Uterus (tissue), 4 donors: ENCODE results near the gene SLC25A47. TPM values are rescaled to one million over a fixed set of nuclear protein-coding genes. Genes with fewer than 3 reads are reported as not detected.

Experiments used
- DNase-seq, 2 donors: peaks; one replicate each; pipeline ENCODE4 v3.0.0-alpha.2; 2019 to 2020
- H3K27ac ChIP-seq, 2 donors: fragments of 200-600 bp; sonication (generic); 1 replicate in 1 of 2; 2 replicates in 1 of 2; pipeline ENCODE4 v1.5.1; 2016 to 2018
- H3K27me3 ChIP-seq, 2 donors: fragments of 200-600 bp; sonication (generic); one replicate each; pipeline ENCODE4 v1.5.1; 2018 to 2019; ENCODE audit warnings: control low read depth in 1 of 2
- H3K36me3 ChIP-seq, 2 donors: fragments of 200-600 bp; sonication (generic); one replicate each; pipeline ENCODE4 v1.5.1; 2019; ENCODE audit warnings: control low read depth in 1 of 2
- H3K4me1 ChIP-seq, 2 donors: fragments of 200-600 bp; sonication (generic); one replicate each; pipeline ENCODE4 v1.5.1; 2018 to 2019; ENCODE audit warnings: control low read depth in 1 of 2
- H3K4me3 ChIP-seq, 2 donors: fragments of 200-600 bp; sonication (generic); 1 replicate in 1 of 2; 2 replicates in 1 of 2; pipeline ENCODE4 v1.5.1; 2018 to 2019; ENCODE audit warnings: mild to moderate bottlenecking in 1 of 2
- H3K9me3 ChIP-seq, 2 donors: fragments of 200-600 bp; sonication (generic); one replicate each; pipeline ENCODE4 v1.5.1; 2019; ENCODE audit warnings: control low read depth in 1 of 2
- CTCF ChIP-seq, 4 experiments: fragments of 200-600 bp in 2 of 4; fragments of 450-650 bp in 2 of 4; sonication (generic) in 2 of 4; IDR thresholded peaks; one replicate each; pipeline ENCODE4 v1.5.1; 2016 to 2019; ENCODE audit warnings: antibody characterized with exemption in 4 of 4, mild to moderate bottlenecking in 2 of 4, moderate library complexity in 1 of 4
- POLR2A ChIP-seq, 2 donors: fragments of 450-650 bp; IDR thresholded peaks; one replicate each; pipeline ENCODE4 v1.6.1; 2016; ENCODE audit warnings: antibody characterized with exemption in 2 of 2, mild to moderate bottlenecking in 1 of 2, moderate library complexity in 1 of 2
- intact Hi-C: fragments of 100-400 bp; cut with DNase I; formaldehyde crosslinking; loops from one replicate; pipeline ENCODE4 v1.15.1; 2023; ENCODE audit warnings: low total_unique reads
- total RNA-seq, 4 donors: library from RNA; depleted of rRNA in 3 of 4; stranded (reverse); fragments of >200 nt in 3 of 4; gene quantifications; one replicate each; pipeline versions ENCODE4 v1.1.0 to v1.2.4, GENCODE V29; 2014 to 2023
- donor health status: DM: yes; HTN: yes; CAD: no.

Gene SLC25A47
- total RNA-seq, 4 donors from 2014 or later, result not detected

GRCh38 chr14:100303925-100304324 is 19.2 kb upstream of the SLC25A47 start:
- H3K4me3 ChIP-seq, result no peak overlapping the region
- intact Hi-C loops, result no loop called here
- H3K27ac ChIP-seq, result no peak overlapping the region
- no peak for DNase-seq
- H3K4me1 ChIP-seq, result peaks cover 0 to 24% of the 10 kb centered on the region in 2 donors
- TF ChIP-seq POLR2A (IDR thresholded peaks at IDR 0.05) (no peak), CTCF (IDR thresholded peaks at IDR 0.05) (no peak)
- no peaks in the 10 kb centered on the region for H3K36me3 ChIP-seq
- H3K9me3 ChIP-seq, result no peaks in the 10 kb centered on the region
- H3K27me3 ChIP-seq, result no peaks in the 10 kb centered on the region

GRCh38 chr14:100304825-100305323 is 18.3 kb upstream of the SLC25A47 start:
- TF ChIP-seq CTCF (IDR thresholded peaks at IDR 0.05), result no peak
- TF ChIP-seq POLR2A (IDR thresholded peaks at IDR 0.05), result peak; percentile 10 to 39
- peaks cover 0 to 24% of the 10 kb centered on the region in 2 donors for H3K4me1 ChIP-seq
- H3K27ac ChIP-seq, result peak overlapping the region; percentile 79 to 80
- H3K27me3 ChIP-seq, result no peaks in the 10 kb centered on the region
- H3K9me3 ChIP-seq, result no peaks in the 10 kb centered on the region
- peak overlapping the region; percentile 69 to 75 for H3K4me3 ChIP-seq
- intact Hi-C loops, result no loop called here
- DNase-seq, result peak; percentile 58 to 62
- H3K36me3 ChIP-seq, result no peaks in the 10 kb centered on the region

GRCh38 chr14:100305324-100306100 is 17.6 kb upstream of the SLC25A47 start:
- Histone ChIP-seq H3K9me3 (no peaks in the 10 kb centered on the region), H3K27ac (peak overlapping the region; percentile 79 to 80), H3K4me3 (peak overlapping the region; percentile 69 to 75), H3K36me3 (no peaks in the 10 kb centered on the region), H3K4me1 (peaks cover 0 to 24% of the 10 kb centered on the region in 2 donors), H3K27me3 (no peaks in the 10 kb centered on the region)
- intact Hi-C loops, result no loop called here
- peak; percentile 45 to 57 for DNase-seq
- no peak for TF ChIP-seq CTCF (IDR thresholded peaks at IDR 0.05)
- TF ChIP-seq POLR2A (IDR thresholded peaks at IDR 0.05), result no peak

DNA sequence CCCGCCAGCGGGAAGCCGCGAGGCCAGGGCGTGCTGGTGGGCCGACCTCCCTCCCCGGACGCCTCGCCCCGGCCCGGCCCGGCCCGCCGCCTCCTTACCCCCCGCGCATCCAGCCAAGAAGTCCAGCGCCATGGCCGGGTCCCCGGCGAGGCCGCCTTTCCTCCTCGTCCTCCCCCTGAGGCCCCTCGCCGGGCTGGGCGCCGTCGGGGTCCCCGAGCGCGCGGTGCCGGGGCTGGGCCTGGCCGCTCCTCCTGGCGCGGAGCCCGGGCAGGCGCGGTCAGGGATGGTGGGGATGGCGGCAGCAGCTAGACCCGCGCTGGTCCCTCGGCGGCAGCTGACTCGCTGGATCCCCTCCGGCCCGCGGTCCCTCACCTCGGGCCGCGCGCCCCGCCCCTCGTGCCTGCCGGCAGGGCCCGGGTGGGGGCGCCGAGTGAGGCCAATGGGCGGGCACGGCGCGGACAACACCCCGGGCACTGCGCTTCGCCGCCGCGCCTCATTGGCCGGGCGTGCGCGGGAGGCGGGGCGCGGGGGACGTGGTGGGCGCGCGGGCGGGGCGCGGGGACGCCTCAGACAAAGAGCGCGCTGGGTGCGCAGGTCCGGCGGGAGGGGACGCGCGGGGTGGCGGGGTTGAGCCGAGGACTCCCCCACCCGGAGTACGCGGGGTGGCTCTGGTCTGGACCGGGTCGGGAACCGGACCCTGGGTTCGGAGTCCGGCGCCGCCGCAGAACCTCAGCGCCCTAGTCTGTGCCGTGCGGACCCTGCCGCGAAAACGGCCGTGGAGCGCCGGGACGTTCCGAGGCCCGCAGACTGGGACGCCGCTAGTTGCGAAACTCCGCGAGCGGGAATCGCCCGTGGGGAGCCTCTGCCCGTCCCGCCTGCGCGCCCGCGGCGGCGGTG is 16.8 kb upstream of the SLC25A47 start, which contains the start of gene SLC25A29:
Gene SLC25A29 (minus strand): TSS at position 344 of the 897 bp plus-strand sequence. CDS start 212 bp downstream, at position 132.
- no peaks in the 10 kb centered on the region for H3K36me3 ChIP-seq
- peak within 1 kb of the TSS; percentile 79 to 90 for H3K27ac ChIP-seq
- H3K27me3 ChIP-seq, result no peaks in the 10 kb centered on the region
- H3K9me3 ChIP-seq, result no peaks in the 10 kb centered on the region
- H3K4me3 ChIP-seq, result peak within 1 kb of the TSS; percentile 69 to 75
- TF ChIP-seq POLR2A (IDR thresholded peaks at IDR 0.05), result peak; percentile 90 to 91
- peak in 1 of 4 experiments; percentile 16 for TF ChIP-seq CTCF (IDR thresholded peaks at IDR 0.05)
- DNase-seq, result peak; percentile 86 to 88
- H3K4me1 ChIP-seq, result peaks cover 0 to 24% of the 10 kb centered on the region in 2 donors
- intact Hi-C loops, result no loop called here
